ENCODE results near the gene ANO7. TPM values are rescaled to one million over a fixed set of nuclear protein-coding genes. Genes with fewer than 3 reads are reported as not detected.

The ANO7 gene
- total RNA-seq, 1 experiment from 2014 or later, result 0.84 TPM

DNA sequence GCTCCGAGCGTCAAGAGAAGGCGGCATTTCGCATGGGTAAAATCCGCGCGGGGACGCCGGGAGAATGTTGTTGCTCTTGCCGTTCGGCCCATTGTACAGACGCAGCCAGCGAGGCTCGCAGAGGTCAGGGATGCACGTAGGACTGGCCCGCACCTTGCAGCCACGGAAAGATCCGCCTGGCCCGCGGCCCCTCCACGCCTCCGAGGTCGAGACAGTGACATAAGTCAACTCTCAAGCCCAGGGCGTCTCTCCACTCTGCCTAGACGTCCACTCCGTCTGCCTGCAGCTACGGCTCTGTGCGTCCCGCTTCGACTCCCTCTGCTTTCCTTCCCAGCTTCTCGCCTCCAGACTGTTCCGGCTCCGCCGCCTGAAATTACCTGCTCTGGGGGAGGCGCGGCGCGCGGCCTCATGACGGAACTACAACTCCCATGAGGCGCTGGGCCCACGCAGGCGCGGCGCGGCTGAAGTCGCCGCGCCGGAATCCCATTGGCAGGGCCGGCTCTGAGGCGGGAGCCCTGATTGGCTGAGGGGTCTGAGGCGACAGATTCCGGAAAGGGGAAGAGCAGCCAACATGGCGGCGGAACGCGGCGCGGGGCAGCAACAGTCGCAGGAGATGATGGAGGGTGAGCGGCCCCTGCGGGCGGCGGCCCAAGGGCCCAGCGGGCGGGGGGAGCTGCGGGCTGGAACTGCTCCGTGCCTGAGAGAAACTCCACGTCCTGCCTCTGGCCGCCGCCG lies 38.4 kb upstream of the ANO7 start, which contains the start of gene PPP1R7:
TSS of gene PPP1R7 (plus strand) at position 543 of the 735 bp plus-strand sequence. CDS start at position 572, 29 bp downstream.
- intact Hi-C loops (cut with micrococcal nuclease), result no loop called here
- Histone ChIP-seq H3K27me3 (ENCODE audit: insufficient read depth, low read length) (no peaks in the 10 kb centered on the region), H3K4me2 (ENCODE audit: low read length) (peak within 1 kb of the TSS; percentile 99), H3K79me2 (ENCODE audit: insufficient read depth, low read length) (peaks cover 38% of the 10 kb centered on the region), H3K4me3 (replicated peaks in 1 of 2; ENCODE audit: low read depth in 1 of 2, low read length in 2 of 2) (peak within 1 kb of the TSS; percentile 82 to 83), H3K27ac (ENCODE audit: low read depth, low read length) (peak within 1 kb of the TSS; percentile 67), H2AFZ (ENCODE audit: low read depth, low read length, poor library complexity, severe bottlenecking) (peak within 1 kb of the TSS; percentile 87), H4K20me1 (ENCODE audit: insufficient read depth) (no peaks in the 10 kb centered on the region), H3K9me2 (ENCODE audit: insufficient read depth) (no peaks in the 10 kb centered on the region), H3K4me1 (ENCODE audit: control insufficient read depth in 1 of 2, insufficient read depth in 2 of 2, low read length in 2 of 2) (peaks cover 11 to 22% of the 10 kb centered on the region in 2 experiments; a peak in 3 of 4 replicates), H3K9ac (ENCODE audit: low read length) (peak within 1 kb of the TSS; percentile 91), H3K36me3 (ENCODE audit: control insufficient read depth in 1 of 2, insufficient read depth in 2 of 2, low read length in 2 of 2) (peaks cover 0 to 2% of the 10 kb centered on the region in 2 experiments; a peak in 1 of 4 replicates), H3K9me3 (ENCODE audit: control insufficient read depth in 1 of 2, insufficient read depth in 1 of 2, low read depth in 1 of 2, low read length in 2 of 2) (no peaks in the 10 kb centered on the region)
- TF ChIP-seq SRF (IDR thresholded peaks at IDR 0.05; ENCODE audit: low read depth) (no peak), MAX (IDR thresholded peaks at IDR 0.05) (peak; percentile 22; the same call in 1 of the 2 replicates), SIN3A (IDR thresholded peaks at IDR 0.05; ENCODE audit: low read depth) (peak; percentile 66), EZH2phosphoT487 (IDR thresholded peaks at IDR 0.05; ENCODE audit: borderline replicate concordance) (no peak), YY1 (IDR thresholded peaks at IDR 0.05; ENCODE audit: extremely low read depth, insufficient replicate concordance, low read depth, low read length) (peak; percentile 96), POLR2A (IDR thresholded peaks at IDR 0.05; ENCODE audit: borderline replicate concordance, extremely low read depth, insufficient read depth, insufficient read length) (peak; percentile 48), TCF7L2 (IDR thresholded peaks at IDR 0.05; ENCODE audit: borderline replicate concordance, extremely low read depth, insufficient read depth, insufficient read length) (peak; percentile 60), SP1 (IDR thresholded peaks at IDR 0.05; ENCODE audit: low read depth) (peak; percentile 72), RAD21 (IDR thresholded peaks at IDR 0.05; ENCODE audit: low read depth) (no peak), EGR1 (IDR thresholded peaks at IDR 0.05; ENCODE audit: low read depth) (peak; percentile 50; the same call in 1 of the 2 replicates), ELF1 (IDR thresholded peaks at IDR 0.05; ENCODE audit: borderline replicate concordance, low read depth) (peak; percentile 80), POLR2AphosphoS5 (IDR thresholded peaks at IDR 0.05; ENCODE audit: low read depth, low read length) (peak; percentile 85)
- POLR2A ChIA-PET, result interaction anchor here (0.7 to 1.6 kb wide), 5 partner anchors 9 to 48 kb away, joined by 3 to 4 read pairs (median 3); partner anchors contain the start of gene MTERF4
- ATAC-seq, result peak; percentile 83
- CTCF ChIA-PET, result interaction anchor here (0.8 to 1.7 kb wide), 3 partner anchors 167 to 310 kb away, joined by 3 to 5 read pairs (median 3); no protein-coding TSS in a partner anchor
- no TSS peak for BruUV-seq (replicated peaks)
- DNase-seq (ENCODE audit: low read depth, low spot score), result peak; percentile 87
- RAD21 ChIA-PET (ENCODE audit: low non-redundant PET in 1 of 2, low total read pairs in 2 of 2, uncharacterized antibody in 2 of 2, unreplicated experiment in 2 of 2), result no interaction called here
